Fibroblast of lung (primary cell): ENCODE measurements around the gene PCGF1. TPM values are rescaled to one million over a fixed set of nuclear protein-coding genes. Genes with fewer than 3 reads are reported as not detected.
"Not testable (repeated sequence)": the region's sequence is repeated elsewhere in the genome, so short reads cannot be mapped to it uniquely, and the experiment has no call there.

Experiments used
- DNase-seq, 2 donors: peaks; one replicate each; pipeline versions ENCODE4 v3.0.0 to v3.0.0-alpha.2; 2010; ENCODE audit warnings: low read depth in 2 of 2
- H2AFZ ChIP-seq: 2 replicates; pipeline ENCODE4 v1.5.1; 2012; ENCODE audit warnings: low read length, control low read depth, inconsistent platforms
- H3K27ac ChIP-seq: 2 replicates; pipeline ENCODE4 v1.5.1; 2011; ENCODE audit warnings: low read length, control low read depth; ENCODE audit not compliant: insufficient read depth
- H3K27me3 ChIP-seq: 2 replicates; pipeline ENCODE4 v1.5.1; 2011; ENCODE audit warnings: mild to moderate bottlenecking, low read length; ENCODE audit not compliant: control insufficient read depth, insufficient read depth
- H3K36me3 ChIP-seq: 2 replicates; pipeline ENCODE4 v1.5.1; 2011; ENCODE audit warnings: low read length; ENCODE audit not compliant: control insufficient read depth, insufficient read depth
- H3K4me1 ChIP-seq: 2 replicates; pipeline ENCODE4 v1.5.1; 2011; ENCODE audit warnings: low read length; ENCODE audit not compliant: control insufficient read depth, insufficient read depth; ENCODE audit errors: extremely low read depth
- H3K4me2 ChIP-seq: 2 replicates; pipeline ENCODE4 v1.5.1; 2011; ENCODE audit warnings: low read length, control low read depth; ENCODE audit not compliant: insufficient read depth; ENCODE audit errors: extremely low read depth
- H3K4me3 ChIP-seq, 4 experiments: fragments of 200-600 bp in 1 of 4; sonication (generic) in 1 of 4; replicated peaks in 1 of 4; 2 replicates each; pipeline ENCODE4 v1.5.1; 2011 to 2016; ENCODE audit warnings: low read length in 4 of 4, low read depth in 3 of 4, mild to moderate bottlenecking in 3 of 4, control low read depth in 2 of 4, inconsistent platforms in 1 of 4, mixed read lengths in 1 of 4; ENCODE audit not compliant: insufficient read depth in 1 of 4; ENCODE audit errors: control extremely low read depth in 1 of 4
- H3K79me2 ChIP-seq: 2 replicates; pipeline ENCODE4 v1.5.1; 2012; ENCODE audit warnings: mild to moderate bottlenecking, low read length, inconsistent platforms; ENCODE audit not compliant: control insufficient read depth, insufficient read depth
- H3K9ac ChIP-seq: 2 replicates; pipeline ENCODE4 v1.5.1; 2011; ENCODE audit warnings: mild to moderate bottlenecking, low read length, control low read depth; ENCODE audit not compliant: insufficient read depth
- H3K9me3 ChIP-seq: 2 replicates; pipeline ENCODE4 v1.5.1; 2012; ENCODE audit warnings: low read depth, low read length; ENCODE audit not compliant: control insufficient read depth, insufficient read depth
- H4K20me1 ChIP-seq: 2 replicates; pipeline ENCODE4 v1.5.1; 2011; ENCODE audit warnings: low read length; ENCODE audit not compliant: control insufficient read depth, insufficient read depth; ENCODE audit errors: extremely low read depth
- EZH2 ChIP-seq: IDR thresholded peaks from 2 replicates; pipeline ENCODE4 v1.5.1; 2012; ENCODE audit warnings: low read length, control low read depth, mild to moderate bottlenecking; ENCODE audit errors: missing control alignments
- polyA plus RNA-seq, 2 donors: library from polyadenylated mRNA; depleted of rRNA in 1 of 2; stranded (reverse) in 1 of 2; unstranded in 1 of 2; fragments of >200 nt; gene quantifications; 2 replicates each; pipeline ENCODE4 v1.2.1, GENCODE V29; 2011 to 2012; ENCODE audit warnings: missing spikeins in 1 of 2
- total RNA-seq: library from RNA; depleted of rRNA; stranded (reverse); fragments of >200 nt; gene quantifications from 2 replicates; pipeline ENCODE4 v1.2.1, GENCODE V29; 2014
- TF ChIP-seq, protein P1 (sequence below), 2 donors: IDR thresholded peaks in 1 of 2; conservative IDR thresholded peaks in 1 of 2; 1 replicate in 1 of 2; 2 replicates in 1 of 2; pipeline ENCODE4 v1.5.1; 2011 to 2012; ENCODE audit warnings: low read length in 2 of 2, control low read depth in 1 of 2, inconsistent platforms in 1 of 2, low read depth in 1 of 2, mild to moderate bottlenecking in 1 of 2

The PCGF1 gene
- total and polyA plus RNA-seq, 2 donors (not counting 1 experiment from before 2014, with no cell fraction given) = 23.8 to 35.5 TPM

DNA sequence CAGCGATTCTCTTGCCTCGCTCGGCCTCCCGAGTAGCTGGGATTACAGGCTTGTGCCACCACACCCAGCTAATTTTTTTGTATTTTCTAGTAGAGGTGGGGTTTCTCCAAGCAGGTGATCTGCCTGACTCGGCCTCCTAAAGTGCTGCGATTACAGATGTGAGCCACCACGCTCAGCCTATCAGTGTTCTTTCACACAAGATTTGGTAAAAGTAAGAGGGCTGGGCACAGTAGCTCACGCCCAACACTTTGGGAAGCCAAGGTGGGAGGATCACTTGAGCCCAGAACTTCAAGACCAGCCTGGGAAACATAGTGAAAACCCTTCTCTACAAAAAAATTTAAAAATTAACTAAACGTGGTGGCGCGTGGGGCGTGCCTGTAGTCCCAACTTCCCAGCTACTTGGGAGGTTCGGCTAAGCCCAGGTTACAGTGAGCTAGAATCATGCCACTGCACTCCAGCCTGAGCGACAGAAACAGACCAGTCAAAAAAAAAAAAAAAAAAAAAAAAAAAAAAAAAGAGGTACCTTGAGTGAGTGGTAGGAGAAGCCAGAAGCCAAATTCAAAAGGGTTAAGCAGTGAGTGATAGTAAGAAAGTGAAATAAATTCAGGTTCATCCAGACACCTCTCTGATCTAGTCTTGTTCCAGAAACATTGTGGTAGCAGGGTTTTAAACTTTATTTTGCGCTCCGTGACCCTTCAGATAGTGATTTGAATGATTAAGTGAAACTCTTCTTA, 36.0 kb downstream of the PCGF1 start:
- no peaks in the 10 kb centered on the region for H3K9me3 ChIP-seq
- peak overlapping the region; percentile 42 to 89 (median 66) for H3K4me3 ChIP-seq
- no peaks in the 10 kb centered on the region for H4K20me1 ChIP-seq
- H3K79me2 ChIP-seq = no peaks in the 10 kb centered on the region
- peak overlapping the region; percentile 1 for H2AFZ ChIP-seq
- H3K9ac ChIP-seq = peak overlapping the region; percentile 76
- H3K27me3 ChIP-seq = no peaks in the 10 kb centered on the region
- DNase-seq = no peak
- TF ChIP-seq EZH2 = no peak
- TF ChIP-seq, protein P1, sequence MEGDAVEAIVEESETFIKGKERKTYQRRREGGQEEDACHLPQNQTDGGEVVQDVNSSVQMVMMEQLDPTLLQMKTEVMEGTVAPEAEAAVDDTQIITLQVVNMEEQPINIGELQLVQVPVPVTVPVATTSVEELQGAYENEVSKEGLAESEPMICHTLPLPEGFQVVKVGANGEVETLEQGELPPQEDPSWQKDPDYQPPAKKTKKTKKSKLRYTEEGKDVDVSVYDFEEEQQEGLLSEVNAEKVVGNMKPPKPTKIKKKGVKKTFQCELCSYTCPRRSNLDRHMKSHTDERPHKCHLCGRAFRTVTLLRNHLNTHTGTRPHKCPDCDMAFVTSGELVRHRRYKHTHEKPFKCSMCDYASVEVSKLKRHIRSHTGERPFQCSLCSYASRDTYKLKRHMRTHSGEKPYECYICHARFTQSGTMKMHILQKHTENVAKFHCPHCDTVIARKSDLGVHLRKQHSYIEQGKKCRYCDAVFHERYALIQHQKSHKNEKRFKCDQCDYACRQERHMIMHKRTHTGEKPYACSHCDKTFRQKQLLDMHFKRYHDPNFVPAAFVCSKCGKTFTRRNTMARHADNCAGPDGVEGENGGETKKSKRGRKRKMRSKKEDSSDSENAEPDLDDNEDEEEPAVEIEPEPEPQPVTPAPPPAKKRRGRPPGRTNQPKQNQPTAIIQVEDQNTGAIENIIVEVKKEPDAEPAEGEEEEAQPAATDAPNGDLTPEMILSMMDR (conservative IDR thresholded peaks at IDR 0.05 in 1 of 2, IDR thresholded peaks at IDR 0.05 in 1 of 2; ENCODE audit: low read depth in 1 of 2, low read length in 2 of 2) = no peak
- peak overlapping the region; percentile 71 for H3K27ac ChIP-seq
- peaks cover 2% of the 10 kb centered on the region for H3K4me1 ChIP-seq
- peaks cover 10% of the 10 kb centered on the region for H3K36me3 ChIP-seq
- peak overlapping the region; percentile 92 for H3K4me2 ChIP-seq

DNA sequence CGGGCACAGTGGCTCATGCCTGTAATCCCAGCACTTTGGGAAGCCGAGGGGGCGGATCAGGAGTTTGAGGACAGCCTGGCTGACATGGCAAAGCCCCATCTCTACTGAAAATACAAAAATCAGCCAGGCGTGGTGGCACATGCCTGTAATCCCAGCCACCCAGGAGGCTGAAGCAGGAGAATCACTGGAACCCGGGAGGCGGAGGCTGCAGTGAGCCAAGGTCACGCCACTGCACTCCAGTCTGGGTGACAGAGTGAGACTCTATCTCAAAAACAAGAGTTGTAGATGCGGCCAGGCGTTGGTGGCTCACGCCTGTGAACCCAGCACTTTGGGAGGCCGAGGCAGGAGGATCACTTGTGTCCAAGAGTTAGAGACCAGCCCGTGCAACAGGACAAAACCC, 36.8 kb downstream of the PCGF1 start:
- H3K9me3 ChIP-seq, H3K4me1 ChIP-seq, H3K27me3 ChIP-seq, H3K27ac ChIP-seq, H2AFZ ChIP-seq, DNase-seq, H4K20me1 ChIP-seq, H3K4me2 ChIP-seq, H3K9ac ChIP-seq, H3K79me2 ChIP-seq, H3K4me3 ChIP-seq: not testable (repeated sequence)
- peaks cover 10% of the 10 kb centered on the region for H3K36me3 ChIP-seq

DNA sequence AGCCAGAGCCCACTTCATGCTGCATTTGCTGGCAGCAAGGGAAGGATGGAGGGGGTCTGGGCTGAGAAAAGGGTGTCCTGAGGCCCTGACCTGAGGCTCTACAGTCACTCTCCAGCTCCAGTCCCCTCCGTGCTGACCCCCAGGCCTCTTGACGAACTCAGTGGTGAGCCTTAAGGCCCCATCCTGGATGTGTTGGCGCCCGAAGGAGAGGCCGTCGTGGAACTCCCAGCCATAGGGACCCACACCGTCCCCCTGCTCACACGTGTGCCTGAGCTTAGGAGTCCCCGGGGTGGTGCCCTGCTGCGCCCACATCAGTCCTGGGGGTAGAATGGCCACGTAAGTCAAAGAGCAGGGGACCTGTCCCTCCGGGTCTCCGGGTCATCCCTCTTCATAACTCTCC, 43.1 kb downstream of the PCGF1 start:
- Histone ChIP-seq H3K27ac (peak overlapping the region; percentile 71), H3K4me1 (peaks cover 4% of the 10 kb centered on the region), H3K27me3 (no peaks in the 10 kb centered on the region), H3K9me3 (no peaks in the 10 kb centered on the region), H3K9ac (peak overlapping the region; percentile 84), H3K4me3 (peak overlapping the region; percentile 70 to 90 (median 74)), H3K36me3 (peaks cover 15% of the 10 kb centered on the region), H4K20me1 (no peaks in the 10 kb centered on the region), H2AFZ (no peak overlapping the region), H3K79me2 (peaks cover 10% of the 10 kb centered on the region), H3K4me2 (peak overlapping the region; percentile 82)
- DNase-seq = no peak
- no peak for TF ChIP-seq EZH2
- TF ChIP-seq, protein P1 (conservative IDR thresholded peaks at IDR 0.05 in 1 of 2, IDR thresholded peaks at IDR 0.05 in 1 of 2; ENCODE audit: low read depth in 1 of 2, low read length in 2 of 2) = no peak
